IPS DF 6.9 (cell line): ENCODE results near the gene B4GALNT4.
"Not testable (repeated sequence)": the region's sequence is repeated elsewhere in the genome, so short reads cannot be mapped to it uniquely, and the experiment has no call there.

ENCODE experiments used
- DNase-seq: peaks from one replicate; pipeline ENCODE4 v3.0.0-alpha.2; 2013; ENCODE audit warnings: low read depth, low spot score
- H3K27ac ChIP-seq: one replicate; pipeline ENCODE4 v1.5.1; 2013; ENCODE audit warnings: low read length, control low read depth
- H3K27me3 ChIP-seq: 2 replicates; pipeline ENCODE4 v1.6.1; 2013; ENCODE audit warnings: mild to moderate bottlenecking, low read length; ENCODE audit not compliant: control insufficient read depth, insufficient read depth
- H3K36me3 ChIP-seq: 2 replicates; pipeline ENCODE4 v1.6.1; 2013; ENCODE audit warnings: low read length; ENCODE audit not compliant: control insufficient read depth, insufficient read depth
- H3K4me1 ChIP-seq: 2 replicates; pipeline ENCODE4 v1.6.1; 2013; ENCODE audit warnings: low read length; ENCODE audit not compliant: control insufficient read depth, insufficient read depth
- H3K4me3 ChIP-seq: 2 replicates; pipeline ENCODE4 v1.5.1; 2013; ENCODE audit warnings: mild to moderate bottlenecking, low read length
- H3K9me3 ChIP-seq: 2 replicates; pipeline ENCODE4 v1.6.1; 2013; ENCODE audit warnings: low read length, inconsistent platforms; ENCODE audit not compliant: control insufficient read depth, insufficient read depth
- WGBS: extraction: QIAGEN DNeasy Blood & Tissue Kit; methylation state at CpG from one replicate; pipeline ENCODE4 v1.1.7; 2013; ENCODE audit warnings: mixed read lengths, missing lambda C conversion rate; ENCODE audit not compliant: insufficient read length, insufficient coverage; 5-methylcytosine and 5-hydroxymethylcytosine counted together

B4GALNT4 gene

GRCh38 chr11:336659-337198, 32.6 kb upstream of the B4GALNT4 start:
- Histone ChIP-seq H3K4me3 (no peak overlapping the region), H3K27me3 (no peaks in the 10 kb centered on the region), H3K27ac (no peak overlapping the region), H3K36me3 (no peaks in the 10 kb centered on the region), H3K9me3 (no peaks in the 10 kb centered on the region), H3K4me1 (peaks cover 6% of the 10 kb centered on the region; the same call in 1 of the 2 replicates)
- DNase-seq: no peak
- WGBS: no CpG with 5 or more reads among the region's 4 CpGs

DNA sequence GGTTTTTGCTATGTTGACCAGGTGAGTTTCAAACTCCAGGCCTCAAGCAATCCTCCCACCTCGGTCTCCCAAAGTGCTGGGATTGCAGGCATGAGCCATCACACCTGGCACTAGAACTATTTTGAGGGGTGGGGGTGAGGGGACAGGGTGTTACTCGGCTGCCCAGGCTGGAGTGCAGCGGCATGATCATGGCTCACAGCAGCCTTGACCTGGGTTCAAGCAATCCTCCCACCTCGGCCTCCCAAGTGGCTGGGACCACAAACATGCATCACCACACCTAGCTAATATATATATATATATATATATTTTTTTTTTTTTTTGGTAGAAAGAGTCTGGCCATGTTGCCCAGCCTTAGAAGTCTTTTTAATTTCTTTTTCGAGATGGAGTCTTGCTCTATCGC, 31.6 kb upstream of the B4GALNT4 start:
- Histone ChIP-seq H3K36me3 (no peaks in the 10 kb centered on the region), H3K27me3 (no peaks in the 10 kb centered on the region), H3K27ac (no peak overlapping the region), H3K9me3 (no peaks in the 10 kb centered on the region), H3K4me3 (no peak overlapping the region), H3K4me1 (peaks cover 6% of the 10 kb centered on the region; the same call in 1 of the 2 replicates)
- WGBS: no CpG with 5 or more reads among the region's 6 CpGs
- no peak for DNase-seq

DNA sequence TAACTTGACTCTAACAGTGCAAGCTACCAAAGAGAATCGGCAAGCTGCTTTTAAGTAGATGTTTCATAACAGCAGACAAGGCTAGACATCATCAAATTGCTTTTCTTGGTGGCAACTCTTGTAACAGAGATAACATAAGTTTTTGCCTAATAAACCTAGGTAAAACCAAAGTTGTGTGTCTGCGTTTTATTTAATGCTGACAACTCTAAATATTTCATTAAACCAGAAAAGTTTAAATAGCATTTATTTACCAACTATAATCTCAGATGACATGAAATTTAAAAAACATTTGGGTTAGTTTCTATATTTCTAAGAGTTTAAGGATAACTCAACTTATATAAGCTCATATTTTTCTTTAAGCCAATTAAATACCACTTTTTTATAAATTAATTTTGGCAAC, 29.3 kb upstream of the B4GALNT4 start:
- Histone ChIP-seq H3K27ac (no peak overlapping the region), H3K36me3 (no peaks in the 10 kb centered on the region), H3K27me3 (no peaks in the 10 kb centered on the region), H3K4me3 (no peak overlapping the region), H3K4me1 (peaks cover 5% of the 10 kb centered on the region; the same call in 1 of the 2 replicates), H3K9me3 (no peaks in the 10 kb centered on the region)
- no CpG with 5 or more reads among the region's 2 CpGs for WGBS
- DNase-seq: no peak

DNA sequence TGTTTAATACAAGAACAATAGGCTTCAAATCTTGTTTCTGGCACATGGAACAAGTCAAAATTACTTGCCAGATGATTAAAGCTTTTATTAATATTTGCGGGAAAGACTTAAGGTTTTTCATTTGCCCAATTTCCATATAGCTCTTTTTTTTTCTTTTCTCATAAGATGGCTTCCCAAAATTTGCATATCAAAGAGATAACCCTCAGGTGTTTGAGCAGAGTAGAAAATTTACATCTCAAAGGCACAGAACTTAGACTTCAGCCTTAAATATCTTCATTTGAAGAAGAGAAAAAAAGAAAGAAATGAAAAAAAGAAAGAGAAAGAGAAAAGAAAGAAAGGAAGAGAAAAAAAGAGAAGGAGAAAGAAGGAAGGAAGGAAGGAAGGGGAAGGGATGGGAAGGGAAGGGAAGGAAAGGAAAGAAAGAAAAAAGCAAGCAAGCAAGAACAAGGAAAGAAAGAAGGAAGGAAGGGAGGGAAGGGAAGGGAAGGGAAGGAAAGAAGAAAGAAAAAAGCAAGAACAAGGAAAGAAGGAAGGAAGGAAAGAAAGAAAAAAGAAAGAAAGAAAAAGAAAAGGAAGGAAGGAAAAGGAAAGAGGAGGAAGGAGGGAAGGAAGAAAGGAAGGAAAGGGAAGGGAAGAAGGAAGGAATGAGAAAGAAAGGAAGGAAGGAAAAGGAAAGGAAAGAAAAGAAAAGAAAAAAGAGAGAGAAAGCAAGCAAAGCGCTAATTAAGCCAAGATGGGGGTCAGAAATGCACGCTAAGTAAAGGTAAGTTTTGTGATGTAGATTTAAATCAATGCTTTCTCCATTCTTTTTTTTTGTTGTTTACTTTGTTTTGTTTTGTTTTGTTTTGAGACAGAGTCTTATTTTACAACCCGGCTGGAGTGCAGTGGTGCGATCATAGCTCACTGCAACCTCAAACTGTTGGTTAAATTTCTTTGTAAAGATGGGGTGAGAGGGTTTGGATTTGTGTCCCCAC, 28.5 kb upstream of the B4GALNT4 start:
- WGBS: no CpG with 5 or more reads among the region's 5 CpGs
- Histone ChIP-seq H3K4me3 (no peak overlapping the region), H3K4me1 (peaks cover 5% of the 10 kb centered on the region; the same call in 1 of the 2 replicates), H3K9me3 (no peaks in the 10 kb centered on the region), H3K27me3 (no peaks in the 10 kb centered on the region), H3K36me3 (no peaks in the 10 kb centered on the region), H3K27ac (no peak overlapping the region)
- DNase-seq: no peak

DNA sequence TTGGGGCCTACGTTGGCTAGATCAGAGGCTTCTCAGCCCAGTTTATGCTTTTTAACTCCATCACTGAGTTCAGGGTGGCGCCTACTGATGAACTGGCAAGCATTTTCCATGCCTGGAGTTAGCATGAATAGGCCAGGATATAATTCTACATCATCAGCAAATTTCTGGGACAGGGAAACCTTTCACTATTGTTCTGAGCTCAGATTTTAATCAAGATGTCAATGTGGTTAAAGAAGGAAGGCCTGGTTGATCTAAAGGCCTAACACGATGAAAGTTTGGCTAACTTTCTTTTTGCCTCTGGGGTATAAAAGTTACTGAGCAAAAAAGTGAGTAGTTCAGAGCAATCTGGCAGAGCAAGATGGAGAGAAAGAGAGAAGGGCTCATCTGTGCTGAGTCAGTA, 27.0 kb upstream of the B4GALNT4 start:
- DNase-seq: no peak
- Histone ChIP-seq H3K27me3 (no peaks in the 10 kb centered on the region), H3K9me3 (no peaks in the 10 kb centered on the region), H3K27ac (no peak overlapping the region), H3K4me3 (no peak overlapping the region), H3K4me1 (no peaks in the 10 kb centered on the region), H3K36me3 (no peaks in the 10 kb centered on the region)
- no CpG with 5 or more reads among the region's 3 CpGs for WGBS

DNA sequence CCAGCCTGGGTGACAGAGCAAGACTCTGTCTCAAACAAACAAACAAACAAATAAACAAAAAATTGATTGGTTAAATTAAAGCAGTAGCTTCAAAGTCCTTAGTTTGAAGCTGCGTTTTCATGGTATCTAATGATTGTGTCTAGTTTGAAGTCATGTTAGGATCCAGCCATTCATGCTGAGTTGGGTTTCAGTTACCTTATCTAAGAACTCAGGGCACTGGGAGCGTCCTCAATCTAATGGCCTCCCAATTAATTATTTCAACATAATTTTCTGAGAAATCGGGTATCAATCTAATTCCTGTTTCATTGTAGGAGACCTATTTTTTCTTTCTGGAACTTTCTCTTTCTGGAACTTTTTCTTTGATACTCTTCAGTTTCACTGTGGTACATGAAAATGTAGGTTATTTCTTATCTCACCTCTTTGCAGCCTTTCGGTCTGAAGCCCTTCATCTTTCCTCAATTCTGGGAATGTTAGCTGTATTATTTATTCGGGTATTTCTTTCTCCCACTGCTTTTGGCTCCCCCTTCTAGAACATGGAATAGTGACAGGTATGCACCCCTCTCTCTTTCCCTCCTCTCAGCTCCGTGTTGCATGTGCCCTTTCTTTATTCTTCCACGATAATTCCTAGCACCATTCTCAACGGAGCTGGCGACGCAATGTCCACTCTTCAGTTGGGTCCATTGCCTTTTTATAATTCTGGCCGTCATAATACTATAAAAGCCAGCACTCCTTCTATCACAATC, 24.3 kb upstream of the B4GALNT4 start:
- no peaks in the 10 kb centered on the region for H3K4me1 ChIP-seq
- no peak for DNase-seq
- H3K27ac ChIP-seq: no peak overlapping the region
- no peaks in the 10 kb centered on the region for H3K36me3 ChIP-seq
- no peaks in the 10 kb centered on the region for H3K27me3 ChIP-seq
- H3K9me3 ChIP-seq: no peaks in the 10 kb centered on the region
- no CpG with 5 or more reads among the region's 11 CpGs for WGBS
- H3K4me3 ChIP-seq: no peak overlapping the region

DNA sequence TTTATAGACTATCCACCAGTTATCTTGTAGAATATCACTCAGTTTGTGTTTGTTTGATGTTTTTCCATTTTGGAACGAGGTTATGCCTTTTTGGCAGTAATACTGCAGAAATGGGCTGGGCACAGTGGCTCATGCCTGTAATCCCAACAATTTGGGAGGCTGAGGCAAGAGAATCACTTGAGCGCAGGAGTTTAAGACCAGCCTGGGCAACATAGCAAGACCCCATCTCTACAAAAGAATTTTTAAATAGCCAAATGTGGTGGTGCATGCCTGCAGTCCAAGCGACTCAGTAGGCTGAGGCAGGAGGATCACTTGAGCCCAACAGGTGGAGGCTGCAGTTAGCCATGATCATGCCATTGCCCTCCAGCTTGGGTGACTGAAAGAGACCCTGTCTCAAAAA, 22.8 kb upstream of the B4GALNT4 start:
- H3K9me3 ChIP-seq: no peaks in the 10 kb centered on the region
- DNase-seq: no peak
- H3K4me1 ChIP-seq: peaks cover 2% of the 10 kb centered on the region; the same call in 1 of the 2 replicates
- H3K36me3 ChIP-seq: no peaks in the 10 kb centered on the region
- H3K27ac ChIP-seq: no peak overlapping the region
- no peak overlapping the region for H3K4me3 ChIP-seq
- H3K27me3 ChIP-seq: no peaks in the 10 kb centered on the region
- no CpG with 5 or more reads among the region's 3 CpGs for WGBS

- DNase-seq, H3K27me3 ChIP-seq, H3K9me3 ChIP-seq, H3K4me3 ChIP-seq, H3K27ac ChIP-seq, H3K4me1 ChIP-seq, H3K36me3 ChIP-seq: not testable (repeated sequence)
- WGBS: 100% methylated on average over 2 of the region's 8 CpGs
Measured at GRCh38 chr11:349270-349954, 19.9 kb upstream of the B4GALNT4 start.

DNA sequence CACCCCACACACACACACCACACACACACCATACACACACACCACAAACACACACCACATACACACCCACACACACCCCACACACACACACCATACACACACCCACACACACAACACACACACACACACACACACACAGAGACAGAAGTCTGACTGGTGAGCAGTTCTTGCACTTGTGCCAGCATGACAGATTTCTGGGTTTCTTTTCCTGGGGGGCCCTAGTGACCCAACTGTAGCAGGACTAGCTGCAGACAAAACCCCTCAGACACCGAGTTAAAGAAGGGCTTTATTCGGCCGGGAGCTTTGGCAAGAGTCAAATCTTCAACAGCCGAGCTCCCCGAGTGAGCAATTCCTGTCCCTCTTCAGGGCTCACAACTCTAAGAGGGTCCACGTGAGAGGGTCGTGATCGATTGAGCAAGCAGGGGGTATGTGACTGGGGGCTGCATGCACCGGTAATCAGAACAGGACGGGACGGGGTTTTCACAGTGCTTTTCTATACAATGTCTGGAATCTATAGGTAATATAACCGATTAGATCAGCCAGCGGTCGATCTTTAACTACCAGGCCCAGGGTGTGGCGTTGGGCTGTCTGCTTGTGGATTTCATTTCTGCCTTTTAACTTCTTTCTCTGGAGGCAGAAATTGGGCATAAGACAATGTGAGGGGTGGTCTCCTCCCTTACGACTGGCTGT, 19.1 kb upstream of the B4GALNT4 start:
- H3K27me3 ChIP-seq, H3K27ac ChIP-seq, H3K36me3 ChIP-seq, DNase-seq, H3K4me3 ChIP-seq, H3K9me3 ChIP-seq, H3K4me1 ChIP-seq: not testable (repeated sequence)
- no CpG with 5 or more reads among the region's 16 CpGs for WGBS
